ENCODE measurements around the gene ZDHHC3. TPM values are rescaled to one million over a fixed set of nuclear protein-coding genes. Genes with fewer than 3 reads are reported as not detected.

Gene ZDHHC3
- total RNA-seq, 1 donor from 2014 or later, result 66.6 TPM

- Mint-ChIP-seq H3K27ac (ENCODE audit: unreplicated experiment) (no peak overlapping the region), H3K9me3 (ENCODE audit: unreplicated experiment) (no peaks in the 10 kb centered on the region), H3K36me3 (ENCODE audit: low read depth, unreplicated experiment) (no peaks in the 10 kb centered on the region), H3K4me3 (ENCODE audit: unreplicated experiment) (no peak overlapping the region), H3K27me3 (ENCODE audit: low read depth, unreplicated experiment) (no peaks in the 10 kb centered on the region), H3K4me1 (ENCODE audit: low read depth, unreplicated experiment) (peaks cover 18% of the 10 kb centered on the region)
- peaks cover 18% of the 10 kb centered on the region for H3K4me1 ChIP-seq (ENCODE audit: insufficient read depth, low read length)
- H3K27me3 ChIP-seq (ENCODE audit: insufficient read depth, low read length), result no peaks in the 10 kb centered on the region
- H3K4me2 ChIP-seq (ENCODE audit: low read length), result no peak overlapping the region
- H3K79me2 ChIP-seq (ENCODE audit: insufficient read depth, low read length), result no peaks in the 10 kb centered on the region
- FAIRE-seq, result no peak
- H4K20me1 ChIP-seq (ENCODE audit: insufficient read depth, low read length), result no peaks in the 10 kb centered on the region
- H3K4me3 ChIP-seq (ENCODE audit: insufficient read depth, low read depth, low read length), result no peak overlapping the region
- no peaks in the 10 kb centered on the region for H3K9me3 ChIP-seq (ENCODE audit: insufficient read depth, low read depth, low read length)
- H2AFZ ChIP-seq (ENCODE audit: low read depth, low read length), result no peak overlapping the region
- DNase-seq (ENCODE audit: low read depth), result no peak
- TF ChIP-seq EZH2 (IDR thresholded peaks at IDR 0.05; ENCODE audit: insufficient read depth, low read length) (no peak), CTCF (IDR thresholded peaks at IDR 0.05; ENCODE audit: insufficient read depth, low read depth, low read length) (no peak)
- H3K36me3 ChIP-seq (ENCODE audit: insufficient read depth, low read length), result no peaks in the 10 kb centered on the region
- H3K27ac ChIP-seq (ENCODE audit: low read depth, low read length), result no peak overlapping the region
- H3K9ac ChIP-seq (ENCODE audit: low read length), result no peak overlapping the region
Observed at GRCh38 chr3:44880284-44880683, 95.7 kb downstream of the ZDHHC3 start.

- no peaks in the 10 kb centered on the region for H3K9me3 Mint-ChIP-seq (ENCODE audit: unreplicated experiment)
- no peak for TF ChIP-seq EZH2 (IDR thresholded peaks at IDR 0.05; ENCODE audit: insufficient read depth, low read length)
- TF ChIP-seq CTCF (IDR thresholded peaks at IDR 0.05; ENCODE audit: insufficient read depth, low read depth, low read length), result no peak
- no peak overlapping the region for H3K9ac ChIP-seq (ENCODE audit: low read length)
- no peaks in the 10 kb centered on the region for H3K79me2 ChIP-seq (ENCODE audit: insufficient read depth, low read length)
- H3K4me3 ChIP-seq (ENCODE audit: insufficient read depth, low read depth, low read length), result no peak overlapping the region
- no peak for DNase-seq (ENCODE audit: low read depth)
- H3K36me3 ChIP-seq (ENCODE audit: insufficient read depth, low read length), result no peaks in the 10 kb centered on the region
- no peak overlapping the region for H3K4me3 Mint-ChIP-seq (ENCODE audit: unreplicated experiment)
- peaks cover 2% of the 10 kb centered on the region for H3K4me1 Mint-ChIP-seq (ENCODE audit: low read depth, unreplicated experiment)
- H3K36me3 Mint-ChIP-seq (ENCODE audit: low read depth, unreplicated experiment), result peaks cover 4% of the 10 kb centered on the region
- no peaks in the 10 kb centered on the region for H4K20me1 ChIP-seq (ENCODE audit: insufficient read depth, low read length)
- H3K9me3 ChIP-seq (ENCODE audit: insufficient read depth, low read depth, low read length), result no peaks in the 10 kb centered on the region
- H3K27me3 ChIP-seq (ENCODE audit: insufficient read depth, low read length), result no peaks in the 10 kb centered on the region
- no peak overlapping the region for H3K4me2 ChIP-seq (ENCODE audit: low read length)
- no peak overlapping the region for H3K27ac Mint-ChIP-seq (ENCODE audit: unreplicated experiment)
- no peak overlapping the region for H2AFZ ChIP-seq (ENCODE audit: low read depth, low read length)
- H3K27ac ChIP-seq (ENCODE audit: low read depth, low read length), result no peak overlapping the region
- H3K4me1 ChIP-seq (ENCODE audit: insufficient read depth, low read length), result no peaks in the 10 kb centered on the region
- no peak for FAIRE-seq
- no peaks in the 10 kb centered on the region for H3K27me3 Mint-ChIP-seq (ENCODE audit: low read depth, unreplicated experiment)
Observed at GRCh38 chr3:44877333-44877732, 98.6 kb downstream of the ZDHHC3 start.

- Histone ChIP-seq H3K36me3 (ENCODE audit: insufficient read depth, low read length) (no peaks in the 10 kb centered on the region), H2AFZ (ENCODE audit: low read depth, low read length) (no peak overlapping the region), H3K9ac (ENCODE audit: low read length) (no peak overlapping the region), H3K4me3 (ENCODE audit: insufficient read depth, low read depth, low read length) (no peak overlapping the region), H3K27ac (ENCODE audit: low read depth, low read length) (no peak overlapping the region), H3K79me2 (ENCODE audit: insufficient read depth, low read length) (no peaks in the 10 kb centered on the region), H3K4me2 (ENCODE audit: low read length) (no peak overlapping the region), H3K4me1 (ENCODE audit: insufficient read depth, low read length) (no peaks in the 10 kb centered on the region), H4K20me1 (ENCODE audit: insufficient read depth, low read length) (no peaks in the 10 kb centered on the region), H3K27me3 (ENCODE audit: insufficient read depth, low read length) (no peaks in the 10 kb centered on the region), H3K9me3 (ENCODE audit: insufficient read depth, low read depth, low read length) (no peaks in the 10 kb centered on the region)
- FAIRE-seq, result no peak
- H3K4me1 Mint-ChIP-seq (ENCODE audit: low read depth, unreplicated experiment), result peaks cover 2% of the 10 kb centered on the region
- peaks cover 4% of the 10 kb centered on the region for H3K36me3 Mint-ChIP-seq (ENCODE audit: low read depth, unreplicated experiment)
- H3K4me3 Mint-ChIP-seq (ENCODE audit: unreplicated experiment), result no peak overlapping the region
- no peaks in the 10 kb centered on the region for H3K9me3 Mint-ChIP-seq (ENCODE audit: unreplicated experiment)
- no peak overlapping the region for H3K27ac Mint-ChIP-seq (ENCODE audit: unreplicated experiment)
- TF ChIP-seq EZH2 (IDR thresholded peaks at IDR 0.05; ENCODE audit: insufficient read depth, low read length), result no peak
- no peak for TF ChIP-seq CTCF (IDR thresholded peaks at IDR 0.05; ENCODE audit: insufficient read depth, low read depth, low read length)
- no peaks in the 10 kb centered on the region for H3K27me3 Mint-ChIP-seq (ENCODE audit: low read depth, unreplicated experiment)
- DNase-seq (ENCODE audit: low read depth), result no peak
Observed at GRCh38 chr3:44875596-44875995, 100.4 kb downstream of the ZDHHC3 start.

Other genes with a start within 250 kb of the ZDHHC3 start
- 1.2 and 2.2 TPM in 2 replicates for gene ZNF501, start 246.5 kb downstream of the ZDHHC3 start, total RNA-seq
- 17.8 and 19.5 TPM in 2 replicates for gene KIAA1143, start 214.6 kb downstream of the ZDHHC3 start, total RNA-seq
- gene KIF15, start 214.4 kb downstream of the ZDHHC3 start, total RNA-seq, result 0.82 and 1.5 TPM in 2 replicates
- 6.9 and 7.9 TPM in 2 replicates for gene TMEM42, start 114.3 kb downstream of the ZDHHC3 start, total RNA-seq
- gene TGM4, start 101.6 kb downstream of the ZDHHC3 start, total RNA-seq, result 0.18 TPM in 1 of 2 replicates, not detected in the other
- 34.7 and 38.6 TPM in 2 replicates for gene EXOSC7, start 70 bp upstream of the ZDHHC3 start, total RNA-seq
- gene CLEC3B, start 50.1 kb upstream of the ZDHHC3 start, total RNA-seq, result 0.32 TPM in 1 of 2 replicates, not detected in the other
- gene CDCP1, start 170.2 kb upstream of the ZDHHC3 start, total RNA-seq, result 4.2 and 6.8 TPM in 2 replicates